Lower leg skin (tissue), 4 donors: Measurements from ENCODE around the gene KSR2. TPM values are rescaled to one million over a fixed set of nuclear protein-coding genes. Genes with fewer than 3 reads are reported as not detected.

Experiments
- DNase-seq, 2 donors: peaks; one replicate each; pipeline ENCODE4 v3.0.0-alpha.2; 2019; ENCODE audit warnings: low spot score in 2 of 2
- H3K4me3 ChIP-seq: fragments of 200-600 bp; sonication (generic); 2 replicates; pipeline ENCODE4 v1.5.1; 2017; ENCODE audit warnings: mild to moderate bottlenecking, low read depth; ENCODE audit not compliant: poor library complexity, severe bottlenecking
- CTCF ChIP-seq, 3 donors: fragments of 450-650 bp; IDR thresholded peaks; one replicate each; pipeline ENCODE4 v1.5.1; 2016; ENCODE audit warnings: antibody characterized with exemption in 3 of 3, mild to moderate bottlenecking in 3 of 3, moderate library complexity in 2 of 3
- POLR2A ChIP-seq, 2 donors: fragments of 450-650 bp; IDR thresholded peaks; one replicate each; pipeline ENCODE4 v1.6.1; 2016 to 2017; ENCODE audit warnings: antibody characterized with exemption in 2 of 2, mild to moderate bottlenecking in 1 of 2, moderate library complexity in 1 of 2
- WGBS, 2 donors: methylation state at CpG; one replicate each; pipeline ENCODE4 v1.1.5; 2018; 5-methylcytosine and 5-hydroxymethylcytosine counted together
- intact Hi-C: fragments of 100-400 bp; cut with DNase I; formaldehyde crosslinking; loops from one replicate; pipeline ENCODE4 v1.15.0; 2023; ENCODE audit warnings: low total_unique reads
- total RNA-seq, 4 donors: library from RNA; depleted of rRNA; stranded (reverse); fragments of >200 nt; gene quantifications; one replicate each; pipeline ENCODE4 v1.1.0, GENCODE V29; 2016

Gene KSR2
- total RNA-seq, 4 donors from 2014 or later = 0.17 to 0.84 (median 0.35) TPM

- intact Hi-C loops = no loop called here
- H3K4me3 ChIP-seq = no peak overlapping the region
- TF ChIP-seq CTCF (IDR thresholded peaks at IDR 0.05) (no peak), POLR2A (IDR thresholded peaks at IDR 0.05) (no peak)
- WGBS, 2 donors = 58 to 67% methylated on average over 9 of the region's 9 CpGs
- no peak for DNase-seq
These were observed 403.9 kb downstream of the KSR2 start for GRCh38 chr12:117564881-117565280.

- intact Hi-C loops = no loop called here
- no peak for DNase-seq
- TF ChIP-seq POLR2A (IDR thresholded peaks at IDR 0.05) (no peak), CTCF (IDR thresholded peaks at IDR 0.05) (no peak)
- no peak overlapping the region for H3K4me3 ChIP-seq
- 74 to 80% methylated on average over 2 of the region's 2 CpGs for WGBS, 2 donors
These were observed 405.1 kb downstream of the KSR2 start for GRCh38 chr12:117563706-117564105.

GRCh38 chr12:117563007-117563406 is 405.8 kb downstream of the KSR2 start:
- 60 to 63% methylated on average over 5 of the region's 5 CpGs for WGBS, 2 donors
- no peak overlapping the region for H3K4me3 ChIP-seq
- DNase-seq = no peak
- intact Hi-C loops = no loop called here
- TF ChIP-seq CTCF (IDR thresholded peaks at IDR 0.05) (no peak), POLR2A (IDR thresholded peaks at IDR 0.05) (no peak)

GRCh38 chr12:117561990-117562389 is 406.8 kb downstream of the KSR2 start:
- intact Hi-C loops = no loop called here
- WGBS, 2 donors = 52 to 58% methylated on average over 2 of the region's 2 CpGs

GRCh38 chr12:117559978-117560377 is 408.8 kb downstream of the KSR2 start:
- intact Hi-C loops = no loop called here
- DNase-seq = no peak
- H3K4me3 ChIP-seq = no peak overlapping the region
- TF ChIP-seq CTCF (IDR thresholded peaks at IDR 0.05) (no peak), POLR2A (IDR thresholded peaks at IDR 0.05) (no peak)

More at GRCh38 chr12:117561990-117562389, 406.8 kb downstream of the KSR2 start:
- H3K4me3 ChIP-seq = no peak overlapping the region
- no peak for TF ChIP-seq POLR2A (IDR thresholded peaks at IDR 0.05)
- no peak for TF ChIP-seq CTCF (IDR thresholded peaks at IDR 0.05)
- no peak for DNase-seq

GRCh38 chr12:117555889-117556288 is 412.9 kb downstream of the KSR2 start:
- no peak overlapping the region for H3K4me3 ChIP-seq
- TF ChIP-seq CTCF (IDR thresholded peaks at IDR 0.05) = no peak
- TF ChIP-seq POLR2A (IDR thresholded peaks at IDR 0.05) = no peak
- DNase-seq = no peak
- intact Hi-C loops = no loop called here
- 74 to 79% methylated on average over 5 of the region's 5 CpGs for WGBS, 2 donors
